ENCODE results near the gene ABCC3.
A peak's percentile ranks its signal among the peaks of the same experiment; 100 is the strongest.
"Not testable (repeated sequence)": the region's sequence is repeated elsewhere in the genome, so short reads cannot be mapped to it uniquely, and the experiment has no call there.

The ABCC3 gene

DNA sequence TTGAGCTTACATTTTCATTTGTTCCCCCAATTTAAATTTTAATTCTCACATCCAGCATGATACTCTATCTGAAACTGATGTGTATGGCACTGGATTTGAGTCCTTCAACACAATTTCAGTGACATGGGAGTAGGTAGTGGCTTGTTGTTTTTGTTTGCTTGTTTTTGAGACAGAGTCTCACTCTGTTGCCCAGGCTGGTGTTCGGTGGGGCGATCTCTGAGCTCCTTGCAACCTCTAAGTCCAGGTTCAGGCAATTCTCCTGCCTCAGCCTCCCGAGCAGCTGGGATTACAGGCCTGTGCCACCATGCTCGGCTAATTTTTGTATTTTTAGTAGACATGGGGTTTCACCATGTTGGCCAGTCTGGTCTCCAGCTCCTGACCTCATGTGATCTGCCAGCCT is 74.4 kb downstream of the ABCC3 start:
- not testable (repeated sequence) for DNase-seq

DNA sequence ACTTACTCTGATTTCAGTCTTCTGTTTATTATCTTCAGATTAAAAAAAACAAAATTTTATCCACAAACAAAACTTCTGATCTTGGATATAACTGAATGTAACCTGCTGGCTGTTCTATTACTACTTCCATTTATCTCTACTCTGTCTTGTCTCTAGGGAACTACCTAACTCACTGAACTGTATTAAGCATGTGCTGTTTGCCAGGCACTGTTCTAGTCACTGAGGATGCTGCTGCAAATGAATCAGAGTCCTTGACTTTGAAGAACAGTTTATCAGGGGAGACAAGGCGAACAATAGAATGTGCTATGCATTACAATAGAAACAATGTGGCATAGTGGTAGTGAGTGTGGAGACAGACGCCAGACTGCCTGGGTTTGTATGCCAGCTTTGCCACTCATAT is 75.3 kb downstream of the ABCC3 start:
- no peak for DNase-seq

DNA sequence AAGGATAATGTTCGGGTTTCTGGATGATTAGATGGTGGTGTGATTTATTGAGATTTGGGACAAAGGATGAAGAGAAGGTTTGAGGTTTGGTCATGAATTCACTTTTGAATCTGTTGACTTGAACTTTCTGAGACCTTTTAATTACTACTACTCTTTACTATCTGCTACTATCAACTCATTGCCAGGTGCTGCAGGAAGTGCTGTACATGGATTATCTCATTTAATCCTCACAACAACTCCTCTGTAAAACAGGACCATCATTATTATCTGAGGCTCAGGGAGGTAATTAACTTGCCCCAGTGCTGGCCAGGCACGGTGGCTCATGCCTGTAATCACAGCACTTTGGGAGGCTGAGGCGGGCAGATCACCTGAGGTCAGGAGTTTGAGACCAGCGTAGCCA is 76.0 kb downstream of the ABCC3 start:
- DNase-seq = no peak

DNA sequence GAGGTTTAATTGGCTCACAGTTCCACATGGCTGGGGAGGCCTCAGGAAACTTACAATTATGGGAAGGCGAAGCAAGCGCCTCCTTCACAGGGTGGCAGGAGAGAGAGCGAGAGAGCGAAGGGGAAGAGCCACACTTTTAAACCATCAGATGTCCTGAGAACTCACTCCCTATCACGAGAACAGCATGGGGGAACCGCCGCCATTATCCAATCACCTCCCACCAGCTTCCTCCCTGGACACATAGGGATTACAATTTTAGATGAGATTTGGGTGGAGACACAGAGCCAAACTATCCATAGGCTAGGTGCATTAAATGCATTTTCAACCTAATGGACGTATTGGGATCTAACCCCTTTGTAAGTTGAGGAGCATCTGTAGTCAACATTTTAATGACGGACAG is 78.0 kb downstream of the ABCC3 start:
- DNase-seq = peak in 1 of 2 experiments; percentile 0

DNA sequence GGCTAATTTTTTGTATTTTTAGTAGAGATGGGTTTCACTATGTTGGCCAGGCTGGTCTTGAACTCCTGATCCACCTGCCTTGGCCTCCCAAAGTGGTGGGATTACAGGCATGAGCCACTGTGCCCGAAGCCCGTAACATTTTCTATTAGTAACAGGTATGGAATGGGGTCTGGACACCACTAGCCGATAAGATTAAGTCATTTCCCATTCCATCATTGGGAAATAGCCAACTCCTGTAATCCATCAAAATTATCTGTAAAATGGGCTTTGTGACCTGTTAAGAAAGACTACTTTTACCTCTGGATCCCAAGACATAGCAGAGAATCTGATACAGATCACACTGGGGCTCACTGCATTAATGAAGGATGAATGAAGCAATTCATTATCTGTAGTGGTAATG is 80.8 kb downstream of the ABCC3 start:
- DNase-seq = no peak

DNA sequence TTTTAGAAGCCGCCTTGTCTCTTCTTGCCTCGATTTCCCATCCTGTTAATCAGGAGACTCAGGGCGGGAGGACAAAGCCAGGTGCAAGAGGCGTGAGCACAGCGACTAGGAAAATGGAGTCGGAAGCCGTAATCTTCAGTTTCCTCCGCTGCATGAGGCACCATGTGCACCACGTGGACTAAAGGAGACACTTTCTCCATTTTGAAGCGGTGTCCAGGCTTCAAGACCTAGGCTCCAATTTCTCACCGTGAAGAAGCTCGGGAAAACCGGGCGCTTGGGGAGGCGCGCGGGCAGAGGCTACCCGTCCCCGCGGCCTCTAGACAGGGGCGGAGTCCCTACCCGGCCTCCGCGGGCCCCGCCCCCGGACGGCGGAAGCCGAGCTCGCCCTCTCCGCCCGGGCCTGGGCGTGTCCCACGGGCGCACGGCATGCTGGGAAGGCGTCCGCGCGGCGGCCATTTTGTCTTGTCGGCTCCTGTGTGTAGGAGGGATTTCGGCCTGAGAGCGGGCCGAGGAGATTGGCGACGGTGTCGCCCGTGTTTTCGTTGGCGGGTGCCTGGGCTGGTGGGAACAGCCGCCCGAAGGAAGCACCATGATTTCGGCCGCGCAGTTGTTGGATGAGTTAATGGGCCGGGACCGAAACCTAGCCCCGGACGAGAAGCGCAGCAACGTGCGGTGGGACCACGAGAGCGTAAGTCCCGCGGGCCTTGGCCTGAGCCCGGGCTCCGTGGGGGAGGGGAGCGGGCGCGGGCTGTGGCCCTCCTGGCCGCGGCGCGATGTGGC is 84.7 kb downstream of the ABCC3 start, which contains the start of gene LUC7L3:
LUC7L3 (plus strand) TSS at position 460 of the 780 bp plus-strand sequence; CDS start at position 590, 130 bp downstream.
- peak; percentile 97 to 98 for DNase-seq

DNA sequence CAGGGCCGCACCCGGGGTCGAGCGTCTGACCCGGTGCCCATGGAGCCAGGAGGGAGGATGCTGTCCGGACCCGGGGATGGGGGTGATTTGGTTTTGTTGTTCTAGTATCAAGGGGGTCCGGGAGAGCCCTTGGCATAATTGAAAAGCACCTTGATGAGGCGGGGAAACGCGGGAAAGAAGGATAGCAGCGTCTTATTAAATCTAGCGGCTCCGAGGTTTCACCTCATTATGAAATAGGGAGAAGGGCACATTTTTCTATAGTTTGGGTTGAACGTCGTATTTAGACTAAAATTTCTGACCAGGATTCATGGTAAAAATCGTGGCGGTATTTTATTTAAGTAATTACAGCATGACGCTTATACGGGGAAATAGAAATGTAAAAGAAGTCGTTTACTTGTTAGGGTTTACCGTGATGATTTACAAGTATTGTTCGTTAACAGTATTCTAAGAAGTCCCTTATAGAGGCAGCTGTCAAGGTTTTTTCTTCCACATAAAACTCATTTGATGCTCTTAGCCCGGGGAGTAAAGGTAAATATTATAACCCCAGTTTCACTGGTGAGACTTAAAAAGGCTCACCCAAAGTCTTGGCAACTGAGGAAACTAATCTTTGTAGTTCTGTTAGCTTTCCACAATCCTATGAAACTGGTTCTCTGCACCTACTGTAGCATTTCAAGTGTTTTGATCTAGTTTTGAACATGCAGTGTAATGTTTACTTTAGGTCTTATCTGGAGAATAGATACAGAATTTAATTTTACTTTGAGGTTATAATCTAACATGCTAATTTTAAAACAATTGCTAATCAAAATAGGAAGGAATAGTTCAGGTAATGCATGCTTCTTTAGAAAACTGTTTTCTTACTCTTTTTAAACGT is 85.5 kb downstream of the ABCC3 start:
- no peak for DNase-seq

DNA sequence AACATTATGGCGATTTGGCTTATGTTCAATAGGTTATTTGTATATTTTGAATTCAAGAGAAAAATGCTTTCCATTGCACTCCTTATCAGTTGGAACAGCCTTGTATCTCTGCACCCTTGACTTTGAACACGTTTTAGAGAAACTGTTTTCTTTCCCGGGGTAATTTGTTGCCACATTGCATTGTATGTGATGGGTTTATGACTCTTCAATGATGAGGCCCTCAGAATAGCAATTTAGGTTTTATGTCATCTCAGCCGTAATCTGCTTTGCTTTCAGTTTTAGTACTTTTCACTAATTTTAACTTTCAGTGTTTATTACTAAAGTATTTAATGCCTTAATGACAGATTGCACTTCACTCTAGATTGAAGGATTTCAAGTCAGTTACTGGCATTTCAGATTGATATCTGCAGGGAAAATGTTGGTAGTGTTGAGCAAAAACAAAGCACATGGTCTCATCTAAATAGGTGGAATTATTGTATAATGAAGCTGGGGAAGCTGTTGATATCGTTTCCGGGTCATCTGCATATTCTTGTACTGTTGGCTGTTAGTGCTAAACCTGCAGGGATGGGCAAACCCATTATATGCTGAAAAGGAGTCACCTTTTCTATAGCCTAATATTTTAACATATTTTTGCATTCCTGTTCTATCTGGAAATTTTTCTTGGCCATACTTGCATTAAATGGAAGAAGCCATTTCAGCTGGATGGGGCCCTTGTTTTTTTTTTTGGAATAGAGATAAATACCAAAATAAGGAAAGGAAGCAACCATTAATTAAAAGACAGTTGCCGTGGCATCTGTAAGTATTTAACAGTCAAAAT is 86.7 kb downstream of the ABCC3 start:
- DNase-seq = no peak

DNA sequence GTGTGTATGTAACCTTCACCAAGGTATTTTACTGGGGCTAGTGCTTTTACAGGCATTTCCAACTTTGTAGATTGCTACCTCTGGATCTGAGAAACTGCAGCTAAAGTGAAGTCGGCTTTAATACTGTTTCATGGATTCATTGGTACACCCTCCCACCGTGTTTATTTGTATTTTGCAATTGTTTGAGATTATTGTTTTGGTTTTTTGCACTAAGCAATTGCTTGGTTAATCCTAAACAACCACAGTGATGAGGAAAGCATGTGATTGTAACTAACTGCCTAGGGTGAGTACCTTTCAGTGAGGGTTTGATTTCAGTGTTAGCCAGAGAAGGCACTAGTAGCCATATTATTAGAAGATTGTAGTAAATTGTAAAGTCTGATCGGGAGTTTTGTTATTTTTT is 88.1 kb downstream of the ABCC3 start:
- DNase-seq = no peak

DNA sequence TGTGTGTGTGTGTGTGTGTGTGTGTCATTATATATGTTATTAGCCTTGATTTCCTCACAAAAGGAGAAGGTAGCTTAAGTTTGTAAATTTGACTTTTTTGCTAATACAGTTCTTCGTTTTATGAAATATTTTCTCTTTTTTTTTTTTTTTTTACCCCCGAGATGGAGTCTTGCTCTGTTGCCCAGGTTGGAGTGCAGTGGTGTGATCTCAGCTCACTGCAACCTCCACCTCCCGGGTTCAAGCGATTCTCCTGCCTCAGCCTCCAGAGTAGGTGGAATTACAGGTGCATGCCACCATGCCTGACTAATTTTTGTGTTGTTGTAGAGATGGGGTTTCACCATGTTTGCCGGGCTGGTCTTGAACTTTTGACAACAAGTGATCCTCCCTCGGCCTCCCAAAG is 89.9 kb downstream of the ABCC3 start:
- DNase-seq = not testable (repeated sequence)

DNA sequence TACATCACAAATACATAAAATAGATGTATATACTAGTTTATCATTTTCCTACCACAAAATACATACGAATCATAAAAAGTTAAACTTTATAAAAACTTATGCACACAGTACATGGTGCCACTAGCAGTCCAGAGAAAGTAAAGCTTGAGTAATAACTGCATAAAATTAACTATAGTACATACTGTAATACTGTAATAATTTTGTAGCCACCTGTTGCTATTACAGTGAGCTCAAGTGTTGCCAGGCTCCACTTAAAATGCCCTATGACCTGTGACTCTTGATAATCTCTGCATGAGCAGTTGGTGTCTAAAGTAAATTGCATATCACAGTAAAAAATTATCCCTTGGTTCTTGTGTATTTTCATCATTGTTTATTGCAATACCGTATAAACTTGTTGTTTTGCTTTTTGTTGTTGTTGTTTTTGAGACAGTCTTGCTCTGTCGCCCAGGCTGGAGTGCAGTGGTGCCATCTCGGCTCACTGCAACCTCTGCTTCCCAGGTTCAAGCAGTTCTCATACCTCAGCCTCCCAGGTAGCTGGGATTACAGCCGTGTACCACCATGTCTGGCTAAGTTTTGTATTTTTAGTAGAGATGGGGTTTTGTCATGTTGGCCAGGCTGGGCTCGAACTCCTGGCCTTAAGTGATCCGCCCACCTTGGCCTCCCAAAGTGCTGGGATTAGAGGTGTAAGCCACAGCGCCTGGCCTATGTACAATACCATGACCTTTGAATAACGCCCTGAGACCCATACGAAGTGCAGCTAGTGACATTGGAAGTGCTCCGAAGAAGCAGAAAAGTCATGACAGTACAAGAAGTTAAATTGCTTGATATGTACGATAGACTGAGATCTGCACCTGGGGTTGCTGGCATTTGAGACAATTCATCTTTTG is 91.3 kb downstream of the ABCC3 start:
- no peak for DNase-seq

DNA sequence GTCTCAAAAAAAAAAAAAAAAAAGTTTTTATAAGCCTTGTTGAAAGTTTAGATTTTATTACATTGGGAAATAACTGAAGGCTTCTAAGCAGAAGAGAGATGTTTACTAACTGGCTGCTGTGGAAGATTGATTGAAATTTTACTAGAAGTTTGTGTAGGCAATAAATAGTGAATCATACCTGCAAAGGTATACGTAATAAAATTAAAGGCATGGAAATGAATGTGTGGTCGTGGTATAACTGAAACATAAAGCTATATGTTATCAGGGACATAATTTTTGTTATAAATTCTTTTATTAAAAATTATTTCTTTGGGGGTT is 93.4 kb downstream of the ABCC3 start:
- no peak for DNase-seq

DNA sequence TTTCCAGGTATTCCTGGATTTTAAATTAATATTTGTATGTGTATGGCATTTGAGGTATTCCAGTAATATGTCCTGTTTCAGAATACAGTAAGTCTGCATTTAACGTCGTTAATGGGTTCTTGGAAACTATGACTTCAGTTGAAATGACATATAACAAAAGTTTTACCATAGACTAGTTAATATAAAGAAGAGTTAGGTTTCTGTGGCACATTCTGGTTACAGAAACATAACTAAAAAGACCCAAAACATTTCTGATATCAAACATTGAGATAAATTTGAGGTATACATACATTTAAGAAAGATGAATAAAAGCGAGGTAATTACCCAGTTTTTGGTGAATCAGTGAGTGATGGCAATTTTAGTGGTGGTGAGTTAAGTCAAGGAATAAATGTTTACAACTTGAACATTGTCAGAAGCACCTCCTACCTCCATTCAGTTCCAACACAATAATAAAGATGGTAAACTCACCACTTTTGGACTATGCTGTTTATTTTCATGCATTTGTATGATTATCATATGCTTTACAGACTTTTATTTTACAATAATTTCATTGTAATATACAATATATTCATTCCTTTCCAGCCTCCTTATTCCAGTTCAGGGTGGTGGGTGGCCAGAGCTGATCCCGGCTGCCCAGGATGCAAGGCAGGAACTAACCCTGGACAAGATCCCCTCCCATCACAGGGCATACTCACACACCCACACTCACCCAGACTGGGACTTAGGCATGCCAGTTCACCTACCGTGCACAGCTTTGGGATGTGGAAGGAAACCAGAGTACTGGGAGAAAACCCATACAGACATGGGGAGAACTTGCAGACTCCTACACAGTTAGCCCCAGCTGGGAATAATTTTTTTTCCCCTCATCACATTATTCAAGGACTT is 94.4 kb downstream of the ABCC3 start:
- no peak for DNase-seq

DNA sequence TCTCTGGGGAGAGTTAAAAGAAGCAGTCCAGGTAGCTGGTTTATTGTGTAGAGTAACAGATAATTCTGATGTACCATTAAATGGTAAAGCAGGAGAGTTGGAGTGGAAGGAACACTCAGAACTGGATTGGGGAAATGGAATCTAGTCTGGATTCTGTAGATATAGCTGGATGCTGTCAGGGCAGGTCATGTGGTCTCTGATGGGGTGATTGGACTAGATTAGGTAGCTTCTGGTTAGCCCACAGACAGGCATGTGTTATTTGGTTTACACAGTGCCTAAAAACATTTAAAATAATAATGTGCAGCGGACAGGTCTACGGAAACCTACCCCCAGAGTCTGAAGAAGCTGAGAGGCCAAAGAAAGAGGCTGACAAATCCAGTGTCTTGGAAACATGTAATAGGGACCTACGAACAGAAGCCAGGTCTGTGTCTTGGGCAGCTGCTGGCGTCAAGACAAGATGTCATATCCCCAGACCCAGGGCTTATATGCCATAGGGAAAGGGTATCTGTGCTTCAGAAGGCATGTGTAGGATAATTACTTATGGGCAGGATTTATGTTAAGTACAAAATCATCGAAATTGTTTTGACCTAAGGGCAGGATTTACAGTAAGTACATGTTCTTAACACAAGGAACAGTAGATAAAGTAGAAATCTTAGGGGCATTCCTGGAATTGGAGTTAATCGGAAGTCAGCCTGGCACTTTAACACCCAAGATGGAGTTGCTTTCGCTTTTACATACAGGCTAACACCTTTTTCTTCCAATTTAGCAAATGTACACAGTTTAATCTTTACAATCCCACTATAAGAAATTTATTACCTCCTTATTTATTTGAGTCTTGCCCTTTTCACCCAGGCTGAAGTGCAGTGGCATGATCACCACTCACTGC is 97.1 kb downstream of the ABCC3 start:
- DNase-seq = no peak

DNA sequence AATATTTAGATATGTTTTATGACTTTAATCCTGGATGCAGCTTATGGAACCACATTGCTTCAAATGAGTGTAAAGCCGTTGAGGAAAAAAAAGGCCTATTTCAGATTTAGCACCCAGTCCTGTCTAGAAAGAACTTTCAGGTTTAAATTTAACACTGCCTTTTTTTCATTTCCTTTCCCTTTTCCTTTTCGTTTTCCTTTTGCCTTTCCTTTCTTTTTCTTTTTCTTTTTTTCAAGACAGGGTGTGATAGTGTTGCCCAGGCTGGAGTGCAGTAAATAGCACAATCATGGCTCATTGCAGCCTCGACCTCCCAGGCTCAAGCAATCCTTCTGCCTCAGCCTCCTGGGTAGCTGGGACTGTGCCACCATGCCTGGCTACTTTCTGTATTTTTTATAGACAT is 100.6 kb downstream of the ABCC3 start:
- no peak for DNase-seq

DNA sequence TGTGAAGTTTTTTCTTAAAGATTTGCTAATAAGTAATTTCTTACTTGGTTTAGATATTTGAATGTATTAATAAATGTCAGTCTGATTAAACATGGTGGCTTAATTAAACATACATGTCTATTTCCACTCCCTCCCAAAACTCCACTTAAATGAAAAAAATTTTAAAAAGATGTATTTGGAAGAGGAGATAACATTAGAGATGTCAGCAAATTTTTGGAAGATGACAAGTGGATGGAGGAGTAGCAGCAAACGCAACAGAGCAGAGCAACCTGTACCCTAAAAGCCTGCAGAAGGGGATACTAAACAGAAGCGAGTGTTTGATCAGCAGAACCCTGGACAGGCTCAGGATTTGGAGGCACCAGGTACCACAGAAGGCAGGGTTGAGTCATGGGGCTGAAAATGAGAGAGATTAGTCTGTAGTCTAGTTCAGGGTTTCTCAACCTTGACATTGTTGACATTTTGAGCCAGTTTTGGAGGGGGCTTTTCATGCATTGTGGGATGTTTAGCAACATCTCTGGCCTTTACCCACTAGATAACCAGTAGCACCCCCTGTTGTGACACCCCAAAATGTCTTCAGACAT is 102.5 kb downstream of the ABCC3 start:
- peak in 1 of 2 experiments; percentile 41 for DNase-seq

DNA sequence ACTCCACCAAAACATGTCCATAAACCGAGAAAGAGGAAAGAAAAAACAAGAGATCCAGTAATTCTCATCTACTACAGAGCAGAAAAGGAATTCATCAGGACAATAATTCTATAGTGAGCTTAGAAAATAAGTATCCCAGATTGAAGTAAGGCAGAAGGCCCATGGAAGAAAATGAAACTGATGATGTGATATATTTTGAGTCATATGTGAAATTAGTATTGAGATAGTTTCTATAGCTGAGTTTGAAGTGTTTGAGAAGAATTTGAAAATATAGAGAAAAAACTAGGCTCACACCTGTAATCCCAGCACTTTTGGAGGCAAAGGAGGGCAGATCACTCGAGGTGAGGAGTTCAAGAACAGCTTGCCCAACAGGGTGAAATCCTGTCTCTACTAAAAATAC is 104.4 kb downstream of the ABCC3 start:
- DNase-seq = no peak
